KMS-11 (cell line): ENCODE measurements around the gene MAGEC3.

Experiments used
- H2AFZ ChIP-seq: fragments of 200-600 bp; sonication (generic); 2 replicates; pipeline ENCODE4 v1.6.1; 2016; ENCODE audit warnings: antibody characterized with exemption, mixed run types, low read depth
- H3K27ac ChIP-seq: fragments of 200-600 bp; sonication (generic); 2 replicates; pipeline ENCODE4 v1.6.1; 2016; ENCODE audit warnings: mild to moderate bottlenecking, mixed run types
- H3K27me3 ChIP-seq: fragments of 200-600 bp; sonication (generic); 2 replicates; pipeline ENCODE4 v1.6.1; 2017; ENCODE audit warnings: mild to moderate bottlenecking, low read depth, mixed run types, moderate library complexity; ENCODE audit not compliant: insufficient read depth
- H3K36me3 ChIP-seq: fragments of 200-600 bp; sonication (generic); 2 replicates; pipeline ENCODE4 v1.6.1; 2017; ENCODE audit warnings: mild to moderate bottlenecking, mixed run types; ENCODE audit not compliant: insufficient read depth
- H3K4me1 ChIP-seq: fragments of 200-600 bp; sonication (generic); 2 replicates; pipeline ENCODE4 v1.6.1; 2016; ENCODE audit warnings: mild to moderate bottlenecking, low read depth, mixed run types; ENCODE audit not compliant: poor library complexity, severe bottlenecking
- H3K4me2 ChIP-seq: fragments of 200-600 bp; sonication (generic); 2 replicates; pipeline ENCODE4 v1.7.0; 2016; ENCODE audit warnings: mild to moderate bottlenecking, mixed run types
- H3K4me3 ChIP-seq: fragments of 200-600 bp; sonication (generic); IDR thresholded peaks from 2 replicates; pipeline ENCODE4 v1.6.1; 2017; ENCODE audit warnings: low read depth, low read length, mixed read lengths; ENCODE audit not compliant: insufficient read depth
- H3K79me2 ChIP-seq: fragments of 200-600 bp; sonication (generic); 2 replicates; pipeline ENCODE4 v1.6.1; 2016; ENCODE audit warnings: low read depth, mixed run types; ENCODE audit not compliant: insufficient read depth
- H3K9ac ChIP-seq: fragments of 200-600 bp; sonication (generic); 2 replicates; pipeline ENCODE4 v1.6.1; 2016; ENCODE audit warnings: mild to moderate bottlenecking, mixed run types
- H4K20me1 ChIP-seq: fragments of 200-600 bp; sonication (generic); 2 replicates; pipeline ENCODE4 v1.6.1; 2016; ENCODE audit warnings: mild to moderate bottlenecking, mixed run types; ENCODE audit not compliant: insufficient read depth
- CTCF ChIP-seq: fragments of 200-600 bp; sonication (generic); conservative IDR thresholded peaks from 2 replicates; pipeline ENCODE4 v1.6.1; 2017; ENCODE audit warnings: low read depth, mild to moderate bottlenecking, antibody characterized with exemption, low read length, moderate library complexity, mixed read lengths

Gene MAGEC3

GRCh38 chrX:141945426-141945825 lies 107.3 kb downstream of the MAGEC3 start:
- H3K4me1 ChIP-seq: no peaks in the 10 kb centered on the region
- no peak overlapping the region for H3K27ac ChIP-seq
- no peak overlapping the region for H3K4me3 ChIP-seq
- no peak for TF ChIP-seq CTCF
- no peaks in the 10 kb centered on the region for H3K36me3 ChIP-seq
- H3K79me2 ChIP-seq: no peaks in the 10 kb centered on the region
- no peaks in the 10 kb centered on the region for H3K27me3 ChIP-seq
- H2AFZ ChIP-seq: no peak overlapping the region
- no peak overlapping the region for H3K9ac ChIP-seq
- H4K20me1 ChIP-seq: no peaks in the 10 kb centered on the region
- H3K4me2 ChIP-seq: no peak overlapping the region

DNA sequence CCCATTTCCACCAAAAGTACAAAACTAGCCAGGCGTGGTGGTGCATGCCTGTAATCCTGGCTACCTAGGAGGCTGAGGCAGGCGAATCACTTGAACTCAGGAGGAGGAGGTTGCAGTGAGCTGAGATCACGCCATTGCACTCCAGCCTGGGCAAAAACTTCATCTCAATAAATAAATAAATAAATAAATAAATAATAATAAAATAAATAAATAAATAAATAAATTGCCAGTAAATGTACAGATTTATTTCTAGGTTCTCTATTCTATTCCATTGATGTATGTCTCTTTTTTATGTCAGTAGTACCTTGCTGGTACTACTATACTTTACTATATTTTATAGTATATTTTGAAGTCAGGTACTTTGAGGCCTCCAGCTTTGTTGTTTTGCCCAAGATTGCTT lies 109.2 kb downstream of the MAGEC3 start:
- H3K4me3 ChIP-seq: no peak overlapping the region
- H3K36me3 ChIP-seq: no peaks in the 10 kb centered on the region
- no peaks in the 10 kb centered on the region for H3K27me3 ChIP-seq
- no peak overlapping the region for H3K27ac ChIP-seq
- H3K9ac ChIP-seq: no peak overlapping the region
- TF ChIP-seq CTCF: no peak
- no peaks in the 10 kb centered on the region for H3K4me1 ChIP-seq
- H4K20me1 ChIP-seq: no peaks in the 10 kb centered on the region
- H3K4me2 ChIP-seq: no peak overlapping the region
- no peak overlapping the region for H2AFZ ChIP-seq
- H3K79me2 ChIP-seq: no peaks in the 10 kb centered on the region
